Lower leg skin (tissue), 4 donors: Measurements from ENCODE around the gene OCIAD1. TPM values are rescaled to one million over a fixed set of nuclear protein-coding genes. Genes with fewer than 3 reads are reported as not detected.

ENCODE experiments used
- DNase-seq, 2 donors: peaks; one replicate each; pipeline ENCODE4 v3.0.0-alpha.2; 2019; ENCODE audit warnings: low spot score in 2 of 2
- H3K4me3 ChIP-seq: fragments of 200-600 bp; sonication (generic); 2 replicates; pipeline ENCODE4 v1.5.1; 2017; ENCODE audit warnings: mild to moderate bottlenecking, low read depth; ENCODE audit not compliant: poor library complexity, severe bottlenecking
- POLR2A ChIP-seq, 2 donors: fragments of 450-650 bp; IDR thresholded peaks; one replicate each; pipeline ENCODE4 v1.6.1; 2016 to 2017; ENCODE audit warnings: antibody characterized with exemption in 2 of 2, mild to moderate bottlenecking in 1 of 2, moderate library complexity in 1 of 2
- WGBS, 2 donors: methylation state at CpG; one replicate each; pipeline ENCODE4 v1.1.5; 2018; 5-methylcytosine and 5-hydroxymethylcytosine counted together
- intact Hi-C: fragments of 100-400 bp; cut with DNase I; formaldehyde crosslinking; loops from one replicate; pipeline ENCODE4 v1.15.0; 2023; ENCODE audit warnings: low total_unique reads
- total RNA-seq, 4 donors: library from RNA; depleted of rRNA; stranded (reverse); fragments of >200 nt; gene quantifications; one replicate each; pipeline ENCODE4 v1.1.0, GENCODE V29; 2016
- TF ChIP-seq, protein P1 (sequence below), 3 donors: fragments of 450-650 bp; IDR thresholded peaks; one replicate each; pipeline ENCODE4 v1.5.1; 2016; ENCODE audit warnings: antibody characterized with exemption in 3 of 3, mild to moderate bottlenecking in 3 of 3, moderate library complexity in 2 of 3

Gene OCIAD1
- total RNA-seq, 4 donors from 2014 or later: 65.9 to 103 (median 88.6) TPM

DNA sequence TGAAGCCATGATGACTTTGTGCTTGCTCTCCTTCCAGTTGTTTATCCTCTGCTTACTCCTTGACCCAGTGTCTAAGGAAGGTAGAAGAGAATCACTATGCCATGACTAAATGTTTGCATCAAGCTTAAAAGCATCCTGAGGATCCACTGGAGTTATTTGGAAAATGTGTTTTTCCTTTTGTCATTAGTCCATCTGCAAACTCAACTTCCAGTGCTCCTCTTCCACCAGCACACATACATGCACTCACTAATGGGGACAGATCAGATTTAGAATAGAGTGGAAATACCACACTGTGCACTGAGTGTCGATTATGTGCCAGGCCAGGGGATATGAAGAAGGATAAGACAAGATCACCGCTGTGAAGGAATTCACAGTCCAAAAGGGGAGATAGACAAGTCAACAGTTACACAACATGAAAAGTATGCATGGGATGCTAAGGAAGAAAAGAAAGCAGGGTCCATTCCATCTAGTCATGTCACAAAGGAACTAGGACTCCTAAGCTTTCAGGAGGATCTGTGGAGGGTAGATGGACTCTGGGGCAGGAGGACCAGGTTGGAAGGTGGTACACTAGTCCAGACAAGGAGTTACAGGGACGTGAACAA lies 73.8 kb downstream of the OCIAD1 start:
- no peak for DNase-seq
- 92 to 95% methylated on average over 3 of the region's 3 CpGs for WGBS, 2 donors
- TF ChIP-seq, protein P1, sequence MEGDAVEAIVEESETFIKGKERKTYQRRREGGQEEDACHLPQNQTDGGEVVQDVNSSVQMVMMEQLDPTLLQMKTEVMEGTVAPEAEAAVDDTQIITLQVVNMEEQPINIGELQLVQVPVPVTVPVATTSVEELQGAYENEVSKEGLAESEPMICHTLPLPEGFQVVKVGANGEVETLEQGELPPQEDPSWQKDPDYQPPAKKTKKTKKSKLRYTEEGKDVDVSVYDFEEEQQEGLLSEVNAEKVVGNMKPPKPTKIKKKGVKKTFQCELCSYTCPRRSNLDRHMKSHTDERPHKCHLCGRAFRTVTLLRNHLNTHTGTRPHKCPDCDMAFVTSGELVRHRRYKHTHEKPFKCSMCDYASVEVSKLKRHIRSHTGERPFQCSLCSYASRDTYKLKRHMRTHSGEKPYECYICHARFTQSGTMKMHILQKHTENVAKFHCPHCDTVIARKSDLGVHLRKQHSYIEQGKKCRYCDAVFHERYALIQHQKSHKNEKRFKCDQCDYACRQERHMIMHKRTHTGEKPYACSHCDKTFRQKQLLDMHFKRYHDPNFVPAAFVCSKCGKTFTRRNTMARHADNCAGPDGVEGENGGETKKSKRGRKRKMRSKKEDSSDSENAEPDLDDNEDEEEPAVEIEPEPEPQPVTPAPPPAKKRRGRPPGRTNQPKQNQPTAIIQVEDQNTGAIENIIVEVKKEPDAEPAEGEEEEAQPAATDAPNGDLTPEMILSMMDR (IDR thresholded peaks at IDR 0.05): no peak
- no peak for TF ChIP-seq POLR2A (IDR thresholded peaks at IDR 0.05)
- intact Hi-C loops: no loop called here
- H3K4me3 ChIP-seq: no peak overlapping the region

DNA sequence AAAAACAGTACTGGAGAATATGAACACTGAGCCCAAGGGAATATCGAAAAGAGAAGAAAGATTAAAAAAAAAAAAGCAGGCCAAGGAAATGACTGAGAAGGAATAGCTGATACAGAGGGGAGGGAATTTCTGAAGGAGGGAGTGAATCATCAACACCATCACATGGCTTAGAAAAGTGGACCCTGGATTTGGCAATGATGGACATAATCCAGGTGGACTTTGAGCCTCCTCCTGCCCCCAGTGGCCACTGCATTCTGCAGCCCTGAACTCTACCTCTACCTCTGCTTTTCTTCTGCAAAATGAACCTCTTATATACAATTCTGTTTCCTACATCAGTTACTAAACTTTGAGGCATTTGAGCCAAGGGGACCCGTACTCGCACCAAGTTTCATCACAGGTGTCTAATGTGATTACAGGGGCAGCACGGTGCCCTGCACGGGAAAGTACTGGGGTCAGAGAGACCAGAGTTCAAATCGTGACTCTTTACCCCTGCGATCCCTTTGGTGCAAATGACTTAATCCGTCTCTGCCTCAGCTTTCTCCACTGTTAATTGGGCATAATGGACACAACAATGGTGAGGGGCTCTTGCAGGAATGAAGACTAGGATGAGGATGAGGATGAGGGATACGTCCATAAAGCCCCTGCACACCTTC lies 74.6 kb downstream of the OCIAD1 start:
- TF ChIP-seq POLR2A (IDR thresholded peaks at IDR 0.05): no peak
- TF ChIP-seq, protein P1 (IDR thresholded peaks at IDR 0.05): no peak
- intact Hi-C loops: no loop called here
- no peak for DNase-seq
- WGBS, 2 donors: 84 to 87% methylated on average over 9 of the region's 9 CpGs
- peak overlapping the region; percentile 52 for H3K4me3 ChIP-seq

DNA sequence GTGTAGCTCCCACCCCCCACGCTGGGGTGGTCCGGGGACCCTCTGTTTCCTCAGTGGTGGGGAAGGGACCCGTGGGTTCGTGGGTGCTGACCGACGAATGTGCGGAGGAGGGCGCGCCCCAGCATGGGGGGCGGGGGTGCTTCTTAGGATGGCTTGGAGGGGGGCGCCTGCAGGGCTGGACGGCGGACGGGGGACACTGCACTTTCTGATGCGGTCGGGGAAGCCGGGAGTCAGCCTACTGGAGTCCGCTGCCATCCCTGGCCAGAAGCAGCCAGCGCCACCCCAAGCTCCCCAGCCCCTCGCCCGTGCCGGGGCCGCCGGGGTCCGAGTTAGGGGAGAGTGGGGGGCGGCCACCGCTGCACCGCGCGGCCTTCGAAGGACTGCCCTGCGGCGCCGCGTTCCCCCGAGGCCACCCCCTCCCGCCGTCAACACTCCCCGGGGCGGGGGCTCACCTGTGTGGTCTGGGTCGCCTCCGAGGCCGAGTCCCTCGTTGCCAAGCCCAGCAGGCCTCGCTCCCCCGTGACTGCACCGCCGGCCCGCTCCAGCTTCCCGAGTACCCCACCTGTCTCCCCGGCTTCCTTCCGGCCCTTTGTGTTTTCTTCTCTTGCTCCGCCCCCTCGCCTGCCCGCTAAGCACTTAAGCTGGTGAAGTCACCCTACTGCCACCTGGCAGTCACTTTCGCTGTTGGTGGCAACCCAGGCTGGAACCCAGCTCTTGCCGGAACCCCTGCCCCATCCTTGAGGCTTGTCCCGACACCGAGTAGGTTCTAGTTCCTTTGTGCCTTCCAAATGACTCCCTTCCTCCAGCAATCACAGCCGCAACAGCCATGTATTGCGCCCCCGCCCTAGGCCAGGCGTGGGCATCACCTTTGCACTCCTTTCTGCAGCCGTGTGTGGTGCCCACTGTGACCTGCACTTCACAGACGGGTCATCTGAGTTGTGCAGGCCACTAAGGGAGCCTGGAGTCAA lies 75.6 kb downstream of the OCIAD1 start, which contains the start of gene OCIAD2:
Gene OCIAD2, minus strand, starts transcription at position 569 of the 968 bp plus-strand sequence. CDS start 2,225 bp downstream, outside the sequence.
- DNase-seq: peak; percentile 43 to 91
- WGBS, 2 donors: 8 to 13% methylated on average over 30 to 47 of the region's 65 CpGs
- intact Hi-C loops: no loop called here

DNA sequence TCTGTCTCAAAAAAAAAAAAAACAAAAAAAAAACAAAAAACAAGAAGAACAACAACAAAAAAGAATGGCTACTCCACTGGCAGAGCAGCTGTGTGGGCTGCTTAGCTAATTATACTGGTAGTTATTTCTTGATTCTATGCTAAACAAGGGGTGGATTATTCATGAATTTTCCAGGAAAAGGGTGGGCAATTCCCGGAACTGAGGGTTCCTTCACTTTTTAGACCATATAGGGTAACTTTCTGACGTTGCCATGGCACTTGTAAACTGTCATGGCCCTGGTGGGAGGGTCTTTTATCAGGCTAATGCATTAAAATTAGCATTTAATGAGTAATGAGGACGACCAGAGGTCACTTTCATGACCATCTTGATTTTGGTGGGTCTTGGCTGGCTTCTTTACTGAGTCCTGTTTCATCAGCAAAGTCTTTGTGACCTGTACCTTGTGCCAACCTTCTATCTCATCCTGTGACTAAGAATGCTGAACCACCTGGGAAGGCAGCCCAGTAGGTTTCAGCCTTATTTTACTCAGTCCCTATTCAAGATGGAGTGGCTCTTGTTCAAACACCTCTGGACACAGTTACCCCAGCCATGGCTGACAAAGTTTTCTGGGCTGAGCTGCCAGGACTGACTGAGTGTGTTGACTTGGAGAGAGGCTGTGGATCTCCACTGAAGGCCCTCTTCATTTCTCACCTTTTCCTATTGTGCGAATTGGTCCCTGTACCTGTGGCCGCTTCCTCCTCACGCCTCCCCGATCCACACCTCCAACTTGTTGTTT lies 77.0 kb downstream of the OCIAD1 start:
- TF ChIP-seq, protein P1 (IDR thresholded peaks at IDR 0.05): no peak
- no peak for TF ChIP-seq POLR2A (IDR thresholded peaks at IDR 0.05)
- WGBS, 2 donors: 90 to 91% methylated on average over 7 of the region's 7 CpGs
- H3K4me3 ChIP-seq: no peak overlapping the region
- intact Hi-C loops: no loop called here
- no peak for DNase-seq

More for the DNA sequence above, 75.6 kb downstream of the OCIAD1 start, which contains the start of gene OCIAD2:
- H3K4me3 ChIP-seq: peak within 1 kb of the TSS; percentile 52
- no peak for TF ChIP-seq POLR2A (IDR thresholded peaks at IDR 0.05)
- TF ChIP-seq, protein P1 (IDR thresholded peaks at IDR 0.05): no peak

DNA sequence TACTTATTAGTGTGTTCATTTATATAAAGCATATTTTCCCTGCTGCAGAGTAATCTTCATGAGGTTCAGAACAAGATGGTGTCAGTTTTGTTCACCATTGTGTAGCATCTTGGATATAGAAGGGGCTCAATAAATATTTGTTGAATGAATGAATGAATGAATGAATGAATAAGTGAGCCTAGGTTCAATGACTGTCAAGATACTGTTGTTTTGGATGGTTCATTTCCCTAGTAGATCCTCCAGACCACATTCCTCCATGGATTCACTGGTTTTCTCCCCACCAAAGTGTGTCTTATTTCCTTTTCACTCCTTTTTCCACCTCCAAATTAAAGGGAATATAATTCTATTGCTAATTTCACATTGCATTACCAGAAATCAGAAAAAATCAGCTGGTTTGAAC lies 77.8 kb downstream of the OCIAD1 start:
- TF ChIP-seq, protein P1 (IDR thresholded peaks at IDR 0.05): no peak
- no peak for TF ChIP-seq POLR2A (IDR thresholded peaks at IDR 0.05)
- DNase-seq: no peak
- no peak overlapping the region for H3K4me3 ChIP-seq
- intact Hi-C loops: no loop called here
